Loucy (cell line): ENCODE data around the gene CPSF7.
"Not testable (repeated sequence)": the region's sequence is repeated elsewhere in the genome, so short reads cannot be mapped to it uniquely, and the experiment has no call there.

Experiments
- H2AFZ ChIP-seq: fragments of 200-600 bp; sonication (generic); 2 replicates; pipeline ENCODE4 v1.6.0; 2016; ENCODE audit warnings: antibody characterized with exemption, mild to moderate bottlenecking, low read length, moderate library complexity
- H3F3A ChIP-seq: fragments of 200-600 bp; 2 replicates; pipeline ENCODE4 v1.6.0; 2016; ENCODE audit warnings: antibody characterized with exemption, low read depth, mild to moderate bottlenecking
- H3K27me3 ChIP-seq: fragments of 200-600 bp; sonication (generic); 2 replicates; pipeline ENCODE4 v1.6.1; 2014; ENCODE audit warnings: low read length, mild to moderate bottlenecking; ENCODE audit not compliant: insufficient read depth, poor library complexity, severe bottlenecking
- H3K36me3 ChIP-seq: fragments of 200-600 bp; sonication (generic); 2 replicates; pipeline ENCODE4 v1.6.1; 2016; ENCODE audit warnings: low read length; ENCODE audit not compliant: insufficient read depth
- H3K4me1 ChIP-seq: fragments of 200-600 bp; sonication (generic); 2 replicates; pipeline ENCODE4 v1.5.1; 2014; ENCODE audit warnings: low read length, mild to moderate bottlenecking; ENCODE audit not compliant: insufficient read depth, poor library complexity, severe bottlenecking
- H3K4me2 ChIP-seq: fragments of 200-600 bp; sonication (generic); 2 replicates; pipeline ENCODE4 v1.6.0; 2014; ENCODE audit warnings: antibody characterized with exemption, low read length, low read depth, mild to moderate bottlenecking; ENCODE audit not compliant: poor library complexity, severe bottlenecking
- H3K4me3 ChIP-seq: fragments of 200-600 bp; sonication (generic); 2 replicates; pipeline ENCODE4 v1.5.1; 2014; ENCODE audit warnings: low read length, mild to moderate bottlenecking, mixed read lengths; ENCODE audit not compliant: poor library complexity, severe bottlenecking
- H3K79me2 ChIP-seq: fragments of 200-600 bp; sonication (generic); 2 replicates; pipeline ENCODE4 v1.6.1; 2014; ENCODE audit warnings: low read length; ENCODE audit not compliant: insufficient read depth
- H3K9ac ChIP-seq: fragments of 200-600 bp; sonication (generic); 2 replicates; pipeline ENCODE4 v1.6.0; 2014; ENCODE audit warnings: mild to moderate bottlenecking, low read depth, low read length, moderate library complexity; ENCODE audit not compliant: poor library complexity, severe bottlenecking
- H3K9me2 ChIP-seq: fragments of 200-600 bp; sonication (generic); replicated peaks from 2 replicates; pipeline ENCODE4 v1.6.1; 2016; ENCODE audit warnings: low read depth, low read length, mixed read lengths
- H3K9me3 ChIP-seq: fragments of 200-600 bp; sonication (generic); 2 replicates; pipeline ENCODE4 v1.6.1; 2014; ENCODE audit warnings: mild to moderate bottlenecking, antibody characterized with exemption, low read length, low read depth; ENCODE audit not compliant: insufficient read depth
- H4K20me1 ChIP-seq: fragments of 200-600 bp; sonication (generic); 2 replicates; pipeline ENCODE4 v1.6.0; 2014; ENCODE audit warnings: antibody characterized with exemption, low read length, mild to moderate bottlenecking; ENCODE audit not compliant: insufficient read depth, poor library complexity, severe bottlenecking
- CTCF ChIP-seq: fragments of 200-600 bp; sonication (generic); conservative IDR thresholded peaks from 2 replicates; pipeline ENCODE4 v1.5.1; 2014; ENCODE audit warnings: mild to moderate bottlenecking, antibody characterized with exemption, low read length
- EZH2phosphoT487 ChIP-seq: fragments of 200-600 bp; IDR thresholded peaks from 2 replicates; pipeline ENCODE4 v1.6.1; 2018; ENCODE audit warnings: antibody characterized with exemption, mild to moderate bottlenecking, moderate library complexity, borderline replicate concordance

The CPSF7 gene

GRCh38 chr11:61384271-61385242, 45.2 kb downstream of the CPSF7 start:
- 0 out of 2 replicates have a peak overlapping the region, but pooled peaks have one; percentile 48 for H2AFZ ChIP-seq
- no peaks in the 10 kb centered on the region for H3K9me3 ChIP-seq
- H4K20me1 ChIP-seq, result no peaks in the 10 kb centered on the region
- no peak overlapping the region for H3K4me3 ChIP-seq
- H3K4me2 ChIP-seq, result no peak overlapping the region
- no peak; the same call in 1 of the 2 replicates for TF ChIP-seq CTCF
- TF ChIP-seq EZH2phosphoT487, result no peak
- no peaks in the 10 kb centered on the region for H3K36me3 ChIP-seq
- H3K9me2 ChIP-seq, result no peaks in the 10 kb centered on the region
- no peak overlapping the region for H3K9ac ChIP-seq
- H3K27me3 ChIP-seq, result no peaks in the 10 kb centered on the region
- no peaks in the 10 kb centered on the region for H3K4me1 ChIP-seq
- no peaks in the 10 kb centered on the region for H3K79me2 ChIP-seq
- no peaks in the 10 kb centered on the region for H3F3A ChIP-seq

GRCh38 chr11:61383859-61384258, 45.9 kb downstream of the CPSF7 start:
- not testable (repeated sequence) for H3K9me2 ChIP-seq, H3K36me3 ChIP-seq, H3K4me3 ChIP-seq, H4K20me1 ChIP-seq, H3K9me3 ChIP-seq, H2AFZ ChIP-seq, H3K9ac ChIP-seq, H3K4me1 ChIP-seq, H3K79me2 ChIP-seq, H3K27me3 ChIP-seq, H3F3A ChIP-seq, H3K4me2 ChIP-seq

GRCh38 chr11:61380884-61381283, 48.9 kb downstream of the CPSF7 start:
- Histone ChIP-seq H4K20me1 (no peaks in the 10 kb centered on the region), H3K27me3 (no peaks in the 10 kb centered on the region), H2AFZ (no peak overlapping the region), H3K36me3 (no peaks in the 10 kb centered on the region), H3K9me2 (no peaks in the 10 kb centered on the region), H3K79me2 (no peaks in the 10 kb centered on the region), H3K9ac (no peak overlapping the region), H3K9me3 (no peaks in the 10 kb centered on the region), H3K4me3 (no peak overlapping the region), H3F3A (no peaks in the 10 kb centered on the region), H3K4me2 (no peak overlapping the region), H3K4me1 (no peaks in the 10 kb centered on the region)
- TF ChIP-seq EZH2phosphoT487, result no peak
- TF ChIP-seq CTCF, result no peak
